NCI-H2107 treated with DMSO at 0.1 percent for 48 hours (cell line): ENCODE measurements around the gene ANK3.

Experiments
- DNase-seq: peaks from one replicate; lab custom pipeline; 2025; ENCODE audit not compliant: unreplicated experiment; lab: John Stamatoyannopoulos, UW

ANK3 gene

DNA sequence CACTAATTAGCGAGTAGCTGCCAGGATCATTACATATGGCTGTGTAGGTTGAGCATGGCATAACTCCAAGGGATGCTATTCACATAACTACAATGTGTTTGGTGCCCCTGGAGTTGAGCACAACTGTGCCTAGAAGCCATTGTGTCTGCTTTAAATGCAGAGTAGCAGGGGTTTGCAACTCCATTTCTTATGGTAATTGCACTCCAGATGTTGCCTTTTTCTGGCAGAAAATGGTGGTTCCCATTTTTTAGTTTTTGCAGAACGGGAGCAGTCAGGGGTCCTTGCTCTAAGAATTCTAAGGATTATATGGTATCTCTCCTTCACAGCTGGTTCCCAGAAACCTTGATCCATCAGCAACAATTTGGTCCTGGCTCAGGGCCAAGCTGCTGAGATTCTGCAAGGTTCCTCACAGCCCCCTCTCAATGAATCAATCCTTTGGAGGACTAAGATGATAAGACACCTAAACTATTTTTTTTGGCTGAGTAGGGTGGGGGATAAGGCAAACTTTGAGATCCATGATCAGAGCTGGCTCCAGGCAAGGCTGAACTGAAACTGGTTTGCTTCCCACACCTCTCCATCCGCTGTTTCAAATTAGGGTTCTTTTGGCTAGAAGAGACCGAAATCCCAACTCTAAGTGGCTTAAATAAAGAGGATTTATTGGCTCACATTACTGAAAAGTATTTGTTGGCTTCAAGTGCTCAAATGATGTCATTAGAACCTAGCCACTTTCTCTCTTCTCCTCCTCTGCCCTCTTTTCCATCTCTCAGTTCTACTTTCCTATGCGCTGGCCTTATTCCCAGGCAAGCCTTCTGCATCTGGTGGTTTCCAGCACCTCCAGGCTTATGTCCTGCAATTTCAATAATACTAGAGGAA, 385.8 kb downstream of the ANK3 start:
- no peak for DNase-seq

DNA sequence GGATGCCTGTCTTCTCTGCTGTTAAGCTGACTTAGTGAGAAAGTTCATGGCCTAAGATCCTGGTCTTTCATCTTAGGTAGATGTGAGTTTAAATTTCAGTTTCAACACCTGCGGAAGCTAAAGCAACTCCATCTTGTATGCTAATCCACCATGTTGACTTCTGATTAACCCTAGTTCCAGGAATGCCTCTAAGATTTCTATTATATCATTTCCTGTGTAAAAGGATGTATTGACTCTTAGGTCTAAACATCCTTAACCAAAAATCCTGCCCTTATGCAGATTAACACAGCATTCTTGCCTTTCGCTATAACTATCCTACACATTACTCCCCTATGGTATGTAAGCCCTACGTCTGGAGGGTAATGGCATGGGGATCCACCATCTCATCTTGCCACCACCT, 388.9 kb downstream of the ANK3 start:
- DNase-seq = no peak

DNA sequence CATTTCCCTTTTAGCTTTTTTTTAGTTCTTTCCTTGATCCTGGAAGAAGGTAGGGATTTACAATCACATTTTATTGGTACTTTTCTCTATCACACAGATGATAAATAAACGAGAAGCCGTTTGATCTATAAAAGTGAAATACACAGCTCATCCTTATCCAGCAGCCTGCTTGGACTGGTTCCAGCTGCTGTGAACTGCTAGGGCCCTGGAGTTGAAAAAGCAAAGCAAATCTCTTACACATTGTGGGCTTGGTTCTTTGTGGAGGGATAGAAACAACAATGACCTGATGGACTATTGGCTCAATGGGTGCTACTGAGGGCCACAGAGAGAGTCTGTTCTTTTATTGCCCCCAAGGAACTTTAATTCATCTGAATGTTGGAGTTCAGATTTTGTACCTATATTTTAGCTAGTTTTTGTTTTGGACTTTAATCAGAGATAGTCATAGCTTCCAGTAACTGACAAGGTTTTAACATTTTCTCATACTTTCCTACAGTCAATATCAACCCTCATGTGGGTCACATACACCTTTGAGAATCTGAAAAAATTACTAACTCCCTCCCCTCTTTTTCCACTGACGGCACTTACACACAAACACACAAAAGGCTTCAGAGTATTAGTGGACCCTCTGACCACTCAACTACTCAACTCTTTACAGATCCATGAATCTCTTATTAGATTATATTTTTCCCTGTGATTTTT, 391.7 kb downstream of the ANK3 start:
- no peak for DNase-seq

DNA sequence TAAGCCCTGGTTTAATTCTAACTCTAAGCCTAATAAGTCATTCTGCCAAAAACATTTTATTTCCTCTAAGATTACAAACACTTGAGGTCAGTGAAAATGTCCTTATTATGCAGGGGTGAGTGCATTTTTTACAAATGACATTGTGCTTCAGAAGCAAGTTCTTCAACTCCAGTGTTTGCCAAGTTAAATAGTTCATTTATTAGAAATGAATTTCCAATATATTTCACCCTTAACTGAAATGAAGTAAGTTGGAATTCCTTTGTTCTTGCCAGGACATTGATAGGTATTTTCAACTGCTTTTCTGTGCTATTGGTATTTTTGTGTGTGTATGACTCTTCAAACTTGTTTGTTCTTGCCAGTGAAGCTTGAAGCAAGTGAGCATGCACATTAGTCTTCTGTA, 393.8 kb downstream of the ANK3 start:
- no peak for DNase-seq

DNA sequence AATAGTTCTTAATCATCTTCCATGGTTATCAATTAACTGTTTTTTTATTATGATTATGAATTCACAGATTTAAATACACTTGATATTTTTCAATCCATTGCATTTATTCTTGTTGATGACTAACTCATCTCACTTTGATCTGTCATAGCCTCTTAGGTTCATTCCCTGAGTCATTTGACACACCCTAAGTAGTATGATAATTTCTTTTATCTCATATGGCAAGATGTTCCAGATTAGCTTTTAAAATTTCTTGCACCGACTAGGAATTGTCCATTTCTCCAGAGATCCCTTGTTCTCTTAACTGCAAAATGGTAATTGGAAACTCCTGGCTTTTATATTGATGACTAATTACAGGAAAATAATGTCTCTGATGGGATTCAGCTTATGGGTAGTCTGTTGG, 395.7 kb downstream of the ANK3 start:
- DNase-seq = no peak

DNA sequence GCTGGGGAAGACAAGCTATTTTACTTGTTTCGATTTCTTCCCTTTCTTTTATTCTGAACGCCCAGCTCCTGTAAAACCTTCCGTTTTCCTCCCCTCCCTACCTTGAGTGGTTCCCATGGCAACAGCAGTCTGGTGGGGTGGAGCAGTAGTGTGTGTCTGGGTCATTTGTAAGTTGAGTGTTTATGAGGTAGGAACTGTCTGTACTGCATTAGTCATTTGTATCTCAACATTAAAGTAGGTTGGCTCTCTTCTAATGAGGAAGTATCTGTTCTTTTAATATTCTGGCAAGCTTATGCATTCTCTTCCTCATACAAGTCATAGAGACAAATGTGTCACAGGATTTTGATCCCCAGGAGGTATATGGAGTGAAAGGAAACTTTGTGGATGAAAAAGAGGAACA, 398.0 kb downstream of the ANK3 start:
- DNase-seq = peak; percentile 75

DNA sequence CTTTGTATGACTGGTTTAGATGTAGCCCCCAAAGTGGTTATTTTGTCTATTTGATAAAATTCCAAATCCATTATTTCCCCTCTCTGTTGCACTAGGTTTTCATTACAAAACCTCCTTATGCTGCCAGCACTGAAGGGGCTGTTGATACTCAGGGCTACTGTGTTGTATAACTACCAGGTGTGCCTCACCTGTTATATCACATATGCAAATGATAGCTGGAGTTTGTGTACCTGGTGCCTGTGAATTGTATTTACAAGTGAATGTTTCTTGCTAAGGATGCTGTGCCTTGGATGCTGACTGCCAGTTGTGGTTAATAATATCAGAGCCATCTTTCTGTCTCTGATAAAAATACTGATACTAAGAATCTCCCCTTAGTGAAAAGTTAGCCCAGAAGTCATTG, 398.6 kb downstream of the ANK3 start:
- DNase-seq = peak; percentile 73

DNA sequence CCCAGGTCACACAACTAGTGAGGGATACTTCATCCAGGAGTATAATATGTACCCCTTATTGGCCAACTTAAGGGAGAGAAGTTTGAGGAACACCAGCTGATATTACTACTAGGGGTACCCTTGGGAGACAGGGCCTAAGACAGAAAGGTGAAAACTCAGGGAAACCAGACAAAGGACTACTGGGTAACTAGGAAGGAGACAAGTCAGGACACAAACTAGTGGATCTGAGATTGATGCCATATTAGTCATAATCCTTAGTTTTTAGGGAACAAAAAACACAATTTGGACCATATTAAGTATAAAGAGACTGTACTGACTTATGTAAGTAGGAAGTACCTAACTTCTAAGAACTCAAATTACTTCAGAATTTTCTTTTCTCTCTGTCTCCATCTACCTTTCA, 404.0 kb downstream of the ANK3 start:
- DNase-seq = no peak

DNA sequence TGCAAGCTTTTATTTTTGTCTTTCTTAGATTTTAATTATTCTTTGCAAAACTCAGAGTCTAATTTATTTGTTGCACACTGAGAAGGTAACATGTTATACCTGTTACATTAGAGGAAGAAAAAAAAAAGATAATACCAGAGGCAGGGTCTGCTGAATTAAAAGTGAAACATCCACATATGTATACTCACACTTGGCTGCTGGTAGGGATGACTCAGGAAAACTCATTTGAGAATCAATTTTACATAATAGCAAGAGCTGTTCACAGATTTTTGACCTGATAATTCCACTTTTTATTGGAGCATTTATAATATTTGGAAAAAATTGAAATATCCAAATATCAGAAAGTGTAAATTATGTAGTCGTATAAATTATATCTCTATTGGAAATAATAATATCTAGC, 405.3 kb downstream of the ANK3 start:
- no peak for DNase-seq

DNA sequence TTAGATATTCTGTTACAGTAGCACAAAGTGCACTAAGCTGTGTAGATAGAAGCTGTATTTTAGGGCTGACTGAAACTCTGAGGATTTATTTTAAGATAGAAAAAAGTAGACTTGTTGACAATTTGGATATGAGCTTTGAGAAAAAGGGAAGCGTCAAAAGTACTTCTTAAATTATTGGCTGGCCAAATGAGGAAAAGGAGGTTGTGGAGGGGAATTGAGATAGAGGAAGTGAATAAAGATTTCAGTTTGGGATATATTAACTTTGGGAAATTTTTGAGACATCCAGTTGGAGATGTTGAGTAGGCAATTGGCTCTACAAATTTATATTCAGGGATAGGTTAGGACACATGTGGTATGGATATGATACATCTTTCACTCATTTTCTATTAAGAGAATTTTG, 409.3 kb downstream of the ANK3 start:
- DNase-seq = no peak

DNA sequence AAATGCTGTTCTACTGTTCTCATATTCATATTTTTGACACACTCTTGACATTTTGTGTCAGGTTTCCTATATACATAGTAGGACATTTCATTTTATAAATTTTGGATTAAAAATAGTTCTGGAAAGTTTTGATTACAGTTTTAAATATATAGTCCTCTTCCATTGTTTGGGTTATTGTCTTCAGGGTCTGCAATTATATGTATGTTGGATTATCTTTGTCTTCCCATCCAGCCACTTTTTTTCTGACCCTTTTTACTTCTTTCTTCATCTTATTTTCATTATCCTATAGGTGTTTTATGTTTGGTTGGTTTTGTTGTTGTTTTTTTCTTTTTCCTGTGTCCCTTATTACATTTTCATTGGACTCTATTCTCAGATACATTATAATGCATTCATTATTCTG, 412.2 kb downstream of the ANK3 start:
- no peak for DNase-seq

DNA sequence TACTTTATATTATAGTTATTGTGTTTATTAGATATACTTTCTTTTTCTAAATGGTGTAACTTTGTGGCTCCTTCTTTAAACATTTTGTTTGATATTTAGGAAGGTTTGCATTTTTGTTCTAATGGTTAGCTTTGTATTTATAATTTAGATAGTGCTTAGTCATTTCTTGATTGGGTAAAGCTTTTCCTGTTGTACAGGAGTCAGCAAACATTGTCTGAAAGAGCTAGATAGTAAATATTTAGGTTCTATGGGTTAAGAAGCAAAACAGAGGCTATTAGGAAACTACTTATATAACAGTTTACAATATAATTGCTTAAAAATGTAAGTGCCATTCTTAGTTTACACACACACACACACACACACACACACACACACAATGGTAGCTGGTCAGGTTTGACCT, 412.8 kb downstream of the ANK3 start:
- no peak for DNase-seq
